ENCODE results near the gene ALDH18A1. TPM values are rescaled to one million over a fixed set of nuclear protein-coding genes. Genes with fewer than 3 reads are reported as not detected.

Gene ALDH18A1
- total and polyA plus RNA-seq, 2 donors (not counting 3 experiments of a cell fraction or from before 2014, with no cell fraction given), result 53.2 to 92.6 TPM

DNA sequence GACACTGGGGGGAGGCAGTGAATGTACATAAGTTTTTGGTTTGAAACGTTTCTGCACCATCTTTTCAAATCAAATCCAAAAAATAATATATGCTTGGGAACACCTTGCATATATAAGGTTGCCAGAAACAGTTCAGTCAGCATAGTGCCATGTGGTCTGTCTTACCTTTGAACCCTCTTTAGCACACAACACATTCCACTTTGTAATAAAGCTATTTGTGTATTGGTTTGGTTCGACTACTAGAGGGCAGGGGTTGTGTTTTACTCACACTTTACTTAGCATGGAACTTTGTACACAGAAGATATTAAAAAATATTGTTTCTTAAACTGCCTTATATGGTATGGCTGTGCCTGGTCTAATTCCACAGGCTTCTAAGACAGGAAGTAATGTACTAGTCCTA, 43.2 kb downstream of the ALDH18A1 start:
- H3K4me3 ChIP-seq (replicated peaks in 1 of 3; ENCODE audit: insufficient read depth in 1 of 3, low read depth in 1 of 3, low read length in 3 of 3), result no peak overlapping the region
- H3K9me3 ChIP-seq (replicated peaks; ENCODE audit: control insufficient read depth, insufficient read depth, low read length), result no peaks in the 10 kb centered on the region
- peaks cover 43 to 60% of the 10 kb centered on the region in 2 experiments for H3K36me3 ChIP-seq (ENCODE audit: control insufficient read depth in 2 of 2, extremely low read depth in 1 of 2, insufficient read depth in 2 of 2, low read length in 2 of 2)
- no peaks in the 10 kb centered on the region for H3K9me1 ChIP-seq (replicated peaks; ENCODE audit: control insufficient read depth, extremely low read depth, insufficient read depth, low read length)
- no peak overlapping the region for H3K27ac ChIP-seq (ENCODE audit: insufficient read depth, low read depth, low read length)
- TF ChIP-seq GATA2 (IDR thresholded peaks at IDR 0.05; ENCODE audit: insufficient read depth, insufficient read length, low read depth, low read length) (no peak), JUN (IDR thresholded peaks at IDR 0.05; ENCODE audit: borderline replicate concordance, insufficient read depth, insufficient read length, low read depth) (no peak), MYC (IDR thresholded peaks at IDR 0.05; ENCODE audit: low read depth, low read length) (no peak), FOS (IDR thresholded peaks at IDR 0.05; ENCODE audit: borderline replicate concordance, insufficient read depth, low read length) (no peak), POLR2A (IDR thresholded peaks at IDR 0.05; ENCODE audit: low read depth, low read length) (no peak), POLR2AphosphoS5 (IDR thresholded peaks at IDR 0.05; ENCODE audit: insufficient read depth, low read depth, low read length) (no peak), EZH2 (IDR thresholded peaks at IDR 0.05; ENCODE audit: borderline replicate concordance, low read depth, low read length, severe bottlenecking) (no peak)
- TF ChIP-seq, protein P1, sequence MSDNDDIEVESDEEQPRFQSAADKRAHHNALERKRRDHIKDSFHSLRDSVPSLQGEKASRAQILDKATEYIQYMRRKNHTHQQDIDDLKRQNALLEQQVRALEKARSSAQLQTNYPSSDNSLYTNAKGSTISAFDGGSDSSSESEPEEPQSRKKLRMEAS (IDR thresholded peaks at IDR 0.05; ENCODE audit: insufficient read depth, insufficient read length), result no peak
- TF ChIP-seq, protein P2, sequence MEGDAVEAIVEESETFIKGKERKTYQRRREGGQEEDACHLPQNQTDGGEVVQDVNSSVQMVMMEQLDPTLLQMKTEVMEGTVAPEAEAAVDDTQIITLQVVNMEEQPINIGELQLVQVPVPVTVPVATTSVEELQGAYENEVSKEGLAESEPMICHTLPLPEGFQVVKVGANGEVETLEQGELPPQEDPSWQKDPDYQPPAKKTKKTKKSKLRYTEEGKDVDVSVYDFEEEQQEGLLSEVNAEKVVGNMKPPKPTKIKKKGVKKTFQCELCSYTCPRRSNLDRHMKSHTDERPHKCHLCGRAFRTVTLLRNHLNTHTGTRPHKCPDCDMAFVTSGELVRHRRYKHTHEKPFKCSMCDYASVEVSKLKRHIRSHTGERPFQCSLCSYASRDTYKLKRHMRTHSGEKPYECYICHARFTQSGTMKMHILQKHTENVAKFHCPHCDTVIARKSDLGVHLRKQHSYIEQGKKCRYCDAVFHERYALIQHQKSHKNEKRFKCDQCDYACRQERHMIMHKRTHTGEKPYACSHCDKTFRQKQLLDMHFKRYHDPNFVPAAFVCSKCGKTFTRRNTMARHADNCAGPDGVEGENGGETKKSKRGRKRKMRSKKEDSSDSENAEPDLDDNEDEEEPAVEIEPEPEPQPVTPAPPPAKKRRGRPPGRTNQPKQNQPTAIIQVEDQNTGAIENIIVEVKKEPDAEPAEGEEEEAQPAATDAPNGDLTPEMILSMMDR (IDR thresholded peaks at IDR 0.05; ENCODE audit: extremely low read depth in 1 of 2, insufficient read depth in 1 of 2, low read depth in 1 of 2, low read length in 2 of 2), result no peak
- dilution Hi-C loops (cut with MboI; ENCODE audit: extremely low pct_ligation_motif_present, low sequenced_read_pairs), result no loop called here
- intact Hi-C loops (cut with micrococcal nuclease), result no loop called here
- H2AFZ ChIP-seq (ENCODE audit: low read depth, low read length), result no peak overlapping the region
- ChIA-PET POLR2A (no interaction called here), CTCF (interaction anchor here (1.3 to 1.5 kb wide), 2 partner anchors 9 to 183 kb away, joined by 3 to 4 read pairs; no protein-coding TSS in a partner anchor)
- H3K79me2 ChIP-seq (ENCODE audit: control insufficient read depth, insufficient read depth, low read length), result no peaks in the 10 kb centered on the region
- BruUV-seq (replicated peaks), result no TSS peak
- H3K9ac ChIP-seq (replicated peaks; ENCODE audit: extremely low read depth, insufficient read depth, low read length), result no peak overlapping the region
- no peak for FAIRE-seq
- H4K20me1 ChIP-seq (replicated peaks; ENCODE audit: control insufficient read depth, extremely low read depth, insufficient read depth, low read length), result no peaks in the 10 kb centered on the region
- H3K27me3 ChIP-seq (ENCODE audit: control insufficient read depth in 2 of 2, insufficient read depth in 2 of 2, low read length in 2 of 2), result no peaks in the 10 kb centered on the region
- no peak for DNase-seq (ENCODE audit: low read depth, low spot score)
- no peak overlapping the region for H3K4me2 ChIP-seq (ENCODE audit: insufficient read depth, low read length)
- no peaks in the 10 kb centered on the region for H3K4me1 ChIP-seq (ENCODE audit: control insufficient read depth, extremely low read depth, insufficient read depth, low read length)
